ENCODE measurements around the gene KCNQ1. TPM values are rescaled to one million over a fixed set of nuclear protein-coding genes. Genes with fewer than 3 reads are reported as not detected.

The KCNQ1 gene
- total RNA-seq, 3 donors from 2014 or later: 3.6 to 6.2 (median 5.1) TPM

- TF ChIP-seq POLR2AphosphoS5 (IDR thresholded peaks at IDR 0.05): no peak
- TF ChIP-seq, protein P1, sequence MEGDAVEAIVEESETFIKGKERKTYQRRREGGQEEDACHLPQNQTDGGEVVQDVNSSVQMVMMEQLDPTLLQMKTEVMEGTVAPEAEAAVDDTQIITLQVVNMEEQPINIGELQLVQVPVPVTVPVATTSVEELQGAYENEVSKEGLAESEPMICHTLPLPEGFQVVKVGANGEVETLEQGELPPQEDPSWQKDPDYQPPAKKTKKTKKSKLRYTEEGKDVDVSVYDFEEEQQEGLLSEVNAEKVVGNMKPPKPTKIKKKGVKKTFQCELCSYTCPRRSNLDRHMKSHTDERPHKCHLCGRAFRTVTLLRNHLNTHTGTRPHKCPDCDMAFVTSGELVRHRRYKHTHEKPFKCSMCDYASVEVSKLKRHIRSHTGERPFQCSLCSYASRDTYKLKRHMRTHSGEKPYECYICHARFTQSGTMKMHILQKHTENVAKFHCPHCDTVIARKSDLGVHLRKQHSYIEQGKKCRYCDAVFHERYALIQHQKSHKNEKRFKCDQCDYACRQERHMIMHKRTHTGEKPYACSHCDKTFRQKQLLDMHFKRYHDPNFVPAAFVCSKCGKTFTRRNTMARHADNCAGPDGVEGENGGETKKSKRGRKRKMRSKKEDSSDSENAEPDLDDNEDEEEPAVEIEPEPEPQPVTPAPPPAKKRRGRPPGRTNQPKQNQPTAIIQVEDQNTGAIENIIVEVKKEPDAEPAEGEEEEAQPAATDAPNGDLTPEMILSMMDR (IDR thresholded peaks at IDR 0.05): no peak
- TF ChIP-seq POLR2A (IDR thresholded peaks at IDR 0.05): no peak
- no peak overlapping the region for H3K4me3 ChIP-seq
- no peaks in the 10 kb centered on the region for H3K36me3 ChIP-seq
- no peaks in the 10 kb centered on the region for H3K27me3 ChIP-seq
- peaks cover 48 to 79% of the 10 kb centered on the region in 2 donors for H3K9me3 ChIP-seq
- intact Hi-C loops (cut with DNase I; ENCODE audit: low total_unique reads): no loop called here
- no peak overlapping the region for H3K27ac ChIP-seq
- H3K4me1 ChIP-seq: no peaks in the 10 kb centered on the region
- no peak for DNase-seq (ENCODE audit: low spot score in 2 of 2)
Measured at GRCh38 chr11:2643746-2644145, 198.9 kb downstream of the KCNQ1 start.

DNA sequence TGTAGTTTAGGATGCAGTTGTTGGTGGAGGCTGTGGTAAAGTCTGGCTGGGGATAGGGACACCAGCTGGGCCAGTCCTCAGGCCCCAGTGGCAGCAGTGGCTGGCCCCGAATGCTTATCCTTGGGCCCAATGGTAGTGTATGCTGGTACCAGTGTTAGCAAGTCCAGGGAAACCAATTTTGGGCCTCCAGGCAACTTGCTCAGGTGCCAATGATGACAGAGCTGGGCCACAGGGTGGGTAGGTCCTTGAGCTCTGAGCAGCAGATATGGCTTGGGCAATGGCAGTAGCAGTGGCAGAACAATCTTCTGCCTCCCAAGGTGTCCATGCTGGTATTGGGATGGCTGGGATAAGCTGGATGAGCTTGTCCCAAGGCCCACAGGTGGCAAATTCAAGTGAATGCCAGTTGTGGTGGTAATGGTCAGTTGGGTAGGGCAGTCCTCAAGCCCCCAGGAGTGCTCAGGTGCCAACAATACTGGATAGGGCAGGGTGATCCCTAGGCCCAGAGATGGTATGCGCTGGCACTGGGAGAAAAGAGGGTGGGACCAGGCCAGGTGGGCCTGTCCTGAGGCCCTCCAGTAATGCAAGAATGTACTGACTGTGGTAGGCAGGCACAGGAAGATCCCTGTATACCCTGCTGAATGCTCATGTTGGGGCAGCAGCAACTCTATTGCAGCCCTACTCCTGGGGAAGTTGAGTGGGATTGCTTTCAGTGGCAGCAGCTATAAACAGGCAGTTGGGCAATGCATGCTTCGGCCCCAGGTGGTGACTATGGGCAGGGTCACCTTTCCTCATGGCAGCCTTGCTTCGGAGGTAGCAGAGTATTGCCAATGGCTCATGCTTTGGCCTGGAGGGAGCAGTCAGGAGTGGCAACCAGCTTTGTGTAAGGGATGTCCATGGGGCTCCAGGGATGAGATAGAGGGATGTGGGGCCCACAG, 200.3 kb downstream of the KCNQ1 start:
- no peak for DNase-seq (ENCODE audit: low spot score in 2 of 2)
- TF ChIP-seq POLR2A (IDR thresholded peaks at IDR 0.05): no peak
- TF ChIP-seq POLR2AphosphoS5 (IDR thresholded peaks at IDR 0.05): no peak
- TF ChIP-seq, protein P1 (IDR thresholded peaks at IDR 0.05): no peak
- Histone ChIP-seq H3K27me3 (no peaks in the 10 kb centered on the region), H3K4me1 (no peaks in the 10 kb centered on the region), H3K27ac (no peak overlapping the region), H3K36me3 (no peaks in the 10 kb centered on the region), H3K4me3 (no peak overlapping the region), H3K9me3 (peaks cover 37 to 78% of the 10 kb centered on the region in 2 donors)
- intact Hi-C loops (cut with DNase I; ENCODE audit: low total_unique reads): no loop called here

GRCh38 chr11:2645779-2646118, 200.9 kb downstream of the KCNQ1 start:
- DNase-seq (ENCODE audit: low spot score in 2 of 2): no peak
- TF ChIP-seq POLR2AphosphoS5 (IDR thresholded peaks at IDR 0.05): no peak
- TF ChIP-seq, protein P1 (IDR thresholded peaks at IDR 0.05): no peak
- no peak for TF ChIP-seq POLR2A (IDR thresholded peaks at IDR 0.05)
- Histone ChIP-seq H3K4me3 (no peak overlapping the region), H3K27me3 (no peaks in the 10 kb centered on the region), H3K27ac (no peak overlapping the region), H3K9me3 (peaks cover 39 to 78% of the 10 kb centered on the region in 2 donors), H3K4me1 (no peaks in the 10 kb centered on the region), H3K36me3 (no peaks in the 10 kb centered on the region)
- intact Hi-C loops (cut with DNase I; ENCODE audit: low total_unique reads): no loop called here

GRCh38 chr11:2647167-2647566, 202.4 kb downstream of the KCNQ1 start:
- Histone ChIP-seq H3K9me3 (peaks cover 49 to 76% of the 10 kb centered on the region in 2 donors), H3K4me1 (no peaks in the 10 kb centered on the region), H3K36me3 (no peaks in the 10 kb centered on the region), H3K4me3 (no peak overlapping the region), H3K27ac (no peak overlapping the region), H3K27me3 (no peaks in the 10 kb centered on the region)
- intact Hi-C loops (cut with DNase I; ENCODE audit: low total_unique reads): no loop called here
- no peak for DNase-seq (ENCODE audit: low spot score in 2 of 2)
- TF ChIP-seq POLR2AphosphoS5 (IDR thresholded peaks at IDR 0.05): no peak

GRCh38 chr11:2647953-2648352, 203.1 kb downstream of the KCNQ1 start:
- no peaks in the 10 kb centered on the region for H3K36me3 ChIP-seq
- H3K27me3 ChIP-seq: no peaks in the 10 kb centered on the region
- intact Hi-C loops (cut with DNase I; ENCODE audit: low total_unique reads): no loop called here
- peaks cover 50 to 68% of the 10 kb centered on the region in 2 donors for H3K9me3 ChIP-seq
- no peak for DNase-seq (ENCODE audit: low spot score in 2 of 2)
- H3K4me3 ChIP-seq: no peak overlapping the region
- no peak overlapping the region for H3K27ac ChIP-seq
- no peak for TF ChIP-seq POLR2A (IDR thresholded peaks at IDR 0.05)
- TF ChIP-seq POLR2AphosphoS5 (IDR thresholded peaks at IDR 0.05): no peak
- TF ChIP-seq, protein P1 (IDR thresholded peaks at IDR 0.05): no peak
- H3K4me1 ChIP-seq: no peaks in the 10 kb centered on the region
